ENCODE data around the gene VSX2. TPM values are rescaled to one million over a fixed set of nuclear protein-coding genes. Genes with fewer than 3 reads are reported as not detected.

Gene VSX2
- total and polyA plus RNA-seq, 2 of the 13 experiments (the other 11 are each of a cell fraction or from before 2014, with no cell fraction given), result 0.05 TPM; not detected in 1

DNA sequence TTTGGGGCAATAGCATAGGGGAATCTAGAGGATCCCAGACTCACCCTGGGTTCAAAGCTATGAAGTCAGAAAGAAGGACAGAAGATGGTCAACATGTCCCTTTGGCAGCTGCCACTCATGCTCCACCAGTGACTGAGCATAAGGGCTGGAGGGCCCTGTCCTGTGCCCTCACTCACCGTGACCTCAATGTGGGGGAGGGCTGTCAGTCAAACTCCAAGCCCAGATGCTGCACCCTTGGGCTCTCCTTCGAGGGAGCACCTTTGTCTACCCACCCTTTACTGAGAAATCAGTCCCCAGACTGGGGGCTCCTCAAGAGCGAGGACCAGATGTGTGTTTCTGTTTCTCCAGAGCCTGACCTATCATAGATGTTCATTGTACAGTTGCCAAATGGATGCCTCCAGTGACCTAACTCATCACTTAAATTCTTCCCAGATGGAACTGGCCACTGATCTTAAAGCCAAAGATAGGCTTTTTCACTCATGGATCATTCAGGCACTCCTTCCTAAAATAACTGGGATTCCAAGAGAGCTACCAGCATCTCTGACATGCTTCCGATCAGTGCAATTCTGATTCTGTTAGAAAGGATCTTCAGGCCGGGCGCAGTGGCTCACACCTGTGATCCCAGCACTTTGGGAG is 27.2 kb upstream of the VSX2 start (continued):
- TF ChIP-seq TGIF2 (CRISPR knock-in tag; IDR thresholded peaks at IDR 0.05), result no peak
- no peak for TF ChIP-seq ZNF616 (CRISPR knock-in tag; IDR thresholded peaks at IDR 0.05; ENCODE audit: low read depth)
- no peak for TF ChIP-seq SIX1 (CRISPR knock-in tag; IDR thresholded peaks at IDR 0.05; ENCODE audit: borderline replicate concordance)
- no peak for TF ChIP-seq ZNF136 (CRISPR knock-in tag; IDR thresholded peaks at IDR 0.05; ENCODE audit: low read depth)
- TF ChIP-seq EHMT2 (IDR thresholded peaks at IDR 0.05; ENCODE audit: borderline replicate concordance, low read depth, low read length), result no peak
- TF ChIP-seq MBD4 (IDR thresholded peaks at IDR 0.05; ENCODE audit: borderline replicate concordance, low read length), result no peak
- TF ChIP-seq ZNF30 (CRISPR knock-in tag; IDR thresholded peaks at IDR 0.05), result no peak
- TF ChIP-seq ZNF350 (CRISPR knock-in tag; IDR thresholded peaks at IDR 0.05; ENCODE audit: borderline replicate concordance, low read depth), result no peak
- TF ChIP-seq ZNF484 (CRISPR knock-in tag; IDR thresholded peaks at IDR 0.05; ENCODE audit: borderline replicate concordance, low read depth), result no peak

DNA sequence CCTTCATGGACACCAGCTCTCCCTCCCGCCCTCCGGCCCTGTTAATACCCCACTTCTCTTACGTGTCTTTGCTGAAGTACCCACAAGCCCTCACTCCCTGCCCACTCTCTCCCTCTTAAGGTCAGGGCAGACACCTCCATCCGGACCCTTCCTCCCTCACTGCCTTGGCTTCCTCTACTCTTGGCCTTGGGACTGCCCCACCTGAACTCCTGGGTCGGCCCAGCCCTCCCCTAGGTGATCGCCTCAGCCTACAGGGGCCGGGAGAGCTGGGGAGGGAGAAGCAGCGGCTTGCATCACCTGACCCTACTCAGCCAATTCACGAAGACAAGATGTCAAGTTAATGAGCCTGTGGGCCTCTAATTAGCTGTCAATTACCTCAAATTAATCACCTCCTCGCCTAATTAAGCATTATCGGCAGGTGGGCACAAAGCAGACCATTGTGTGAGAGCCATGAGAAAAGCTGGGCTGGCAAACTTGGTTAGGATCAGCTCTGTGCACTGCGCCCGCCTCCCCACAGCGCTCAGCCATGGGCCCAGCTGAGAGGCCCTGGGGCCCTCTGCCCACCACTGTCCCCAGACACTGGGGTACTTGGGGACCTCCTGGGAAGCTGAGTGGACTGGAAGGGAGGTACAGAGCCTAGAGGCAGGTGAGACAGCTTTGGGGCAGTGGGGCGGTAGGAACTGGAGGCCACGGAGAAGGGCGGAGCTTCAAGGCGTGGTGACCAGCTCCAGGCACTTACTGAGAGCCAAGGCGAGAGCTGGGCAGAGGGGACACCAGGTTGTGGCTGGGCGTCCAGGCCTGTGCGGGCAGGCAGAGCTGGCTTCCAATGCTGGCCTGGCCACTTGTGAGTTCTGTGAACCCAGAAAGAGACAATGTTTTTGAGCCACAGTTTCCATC is 25.1 kb upstream of the VSX2 start:
- DNase-seq (ENCODE audit: low spot score) (no peak), FAIRE-seq (no peak), ATAC-seq (no peak)
- Histone ChIP-seq H3K79me2 (ENCODE audit: insufficient read depth, low read length) (no peaks in the 10 kb centered on the region), H3K27me3 (ENCODE audit: control insufficient read depth in 1 of 2, insufficient read depth in 2 of 2, low read length in 2 of 2) (peaks cover 11 to 34% of the 10 kb centered on the region in 2 experiments), H3K4me3 (replicated peaks in 1 of 3; ENCODE audit: insufficient read depth in 1 of 3, low read depth in 2 of 3, low read length in 3 of 3) (no peak overlapping the region), H4K20me1 (ENCODE audit: insufficient read depth, low read length) (no peaks in the 10 kb centered on the region), H3K27ac (ENCODE audit: extremely low read length, insufficient read depth, low read length) (no peak overlapping the region), H3K4me2 (ENCODE audit: low read depth, low read length) (peak overlapping the region; percentile 45; the same call in 1 of the 2 replicates), H3K9ac (ENCODE audit: insufficient read depth, low read depth, low read length) (no peak overlapping the region), H2AFZ (ENCODE audit: low read length) (no peak overlapping the region), H3K4me1 (ENCODE audit: insufficient read depth, low read length) (peaks cover 12% of the 10 kb centered on the region; the same call in 1 of the 2 replicates), H3K9me3 (ENCODE audit: low read length) (no peaks in the 10 kb centered on the region), H3K36me3 (replicated peaks in 1 of 2; ENCODE audit: control insufficient read depth in 1 of 2, insufficient read depth in 2 of 2, low read length in 2 of 2) (no peaks in the 10 kb centered on the region)
- intact Hi-C loops (cut with micrococcal nuclease; ENCODE audit: unreplicated experiment) (no loop called here), in situ Hi-C loops (cut with HindIII; ENCODE audit: extremely low pct_ligation_motif_present, low pct_unique_long_range_greater_than_20kb) (no loop called here)
- WGBS (ENCODE audit: low lambda C conversion rate), result 39% methylated on average over 21 of the region's 21 CpGs
- CTCF ChIA-PET (ENCODE audit: low intra/inter-chr PET ratio, low total read pairs), result no interaction called here
- POLR2A ChIA-PET, result no interaction called here
- BruUV-seq (replicated peaks), result no TSS peak
- TF ChIP-seq, protein P1, sequence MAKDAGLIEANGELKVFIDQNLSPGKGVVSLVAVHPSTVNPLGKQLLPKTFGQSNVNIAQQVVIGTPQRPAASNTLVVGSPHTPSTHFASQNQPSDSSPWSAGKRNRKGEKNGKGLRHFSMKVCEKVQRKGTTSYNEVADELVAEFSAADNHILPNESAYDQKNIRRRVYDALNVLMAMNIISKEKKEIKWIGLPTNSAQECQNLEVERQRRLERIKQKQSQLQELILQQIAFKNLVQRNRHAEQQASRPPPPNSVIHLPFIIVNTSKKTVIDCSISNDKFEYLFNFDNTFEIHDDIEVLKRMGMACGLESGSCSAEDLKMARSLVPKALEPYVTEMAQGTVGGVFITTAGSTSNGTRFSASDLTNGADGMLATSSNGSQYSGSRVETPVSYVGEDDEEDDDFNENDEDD (CRISPR knock-in tag; IDR thresholded peaks at IDR 0.05; ENCODE audit: borderline replicate concordance), result no peak
- TF ChIP-seq, protein P2, sequence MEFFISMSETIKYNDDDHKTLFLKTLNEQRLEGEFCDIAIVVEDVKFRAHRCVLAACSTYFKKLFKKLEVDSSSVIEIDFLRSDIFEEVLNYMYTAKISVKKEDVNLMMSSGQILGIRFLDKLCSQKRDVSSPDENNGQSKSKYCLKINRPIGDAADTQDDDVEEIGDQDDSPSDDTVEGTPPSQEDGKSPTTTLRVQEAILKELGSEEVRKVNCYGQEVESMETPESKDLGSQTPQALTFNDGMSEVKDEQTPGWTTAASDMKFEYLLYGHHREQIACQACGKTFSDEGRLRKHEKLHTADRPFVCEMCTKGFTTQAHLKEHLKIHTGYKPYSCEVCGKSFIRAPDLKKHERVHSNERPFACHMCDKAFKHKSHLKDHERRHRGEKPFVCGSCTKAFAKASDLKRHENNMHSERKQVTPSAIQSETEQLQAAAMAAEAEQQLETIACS (CRISPR knock-in tag; IDR thresholded peaks at IDR 0.05), result no peak
- TF ChIP-seq FOXC1 (CRISPR knock-in tag; IDR thresholded peaks at IDR 0.05; ENCODE audit: borderline replicate concordance) (no peak), HNF4A (CRISPR knock-in tag; IDR thresholded peaks at IDR 0.05) (no peak), HDAC1 (CRISPR knock-in tag; IDR thresholded peaks at IDR 0.05) (no peak), TCF12 (IDR thresholded peaks at IDR 0.05) (no peak), TCF12 (CRISPR knock-in tag; IDR thresholded peaks at IDR 0.05) (no peak), FIP1L1 (IDR thresholded peaks at IDR 0.05; ENCODE audit: borderline replicate concordance, insufficient read depth, low read depth, low read length) (no peak)
- TF ChIP-seq, protein P3, sequence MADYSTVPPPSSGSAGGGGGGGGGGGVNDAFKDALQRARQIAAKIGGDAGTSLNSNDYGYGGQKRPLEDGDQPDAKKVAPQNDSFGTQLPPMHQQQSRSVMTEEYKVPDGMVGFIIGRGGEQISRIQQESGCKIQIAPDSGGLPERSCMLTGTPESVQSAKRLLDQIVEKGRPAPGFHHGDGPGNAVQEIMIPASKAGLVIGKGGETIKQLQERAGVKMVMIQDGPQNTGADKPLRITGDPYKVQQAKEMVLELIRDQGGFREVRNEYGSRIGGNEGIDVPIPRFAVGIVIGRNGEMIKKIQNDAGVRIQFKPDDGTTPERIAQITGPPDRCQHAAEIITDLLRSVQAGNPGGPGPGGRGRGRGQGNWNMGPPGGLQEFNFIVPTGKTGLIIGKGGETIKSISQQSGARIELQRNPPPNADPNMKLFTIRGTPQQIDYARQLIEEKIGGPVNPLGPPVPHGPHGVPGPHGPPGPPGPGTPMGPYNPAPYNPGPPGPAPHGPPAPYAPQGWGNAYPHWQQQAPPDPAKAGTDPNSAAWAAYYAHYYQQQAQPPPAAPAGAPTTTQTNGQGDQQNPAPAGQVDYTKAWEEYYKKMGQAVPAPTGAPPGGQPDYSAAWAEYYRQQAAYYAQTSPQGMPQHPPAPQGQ (CRISPR knock-in tag; IDR thresholded peaks at IDR 0.05; ENCODE audit: borderline replicate concordance), result no peak

Measured in HepG2 (cell line).